ENCODE measurements around the gene TPCN1.
A peak's percentile ranks its signal among the peaks of the same experiment; 100 is the strongest.

The TPCN1 gene

DNA sequence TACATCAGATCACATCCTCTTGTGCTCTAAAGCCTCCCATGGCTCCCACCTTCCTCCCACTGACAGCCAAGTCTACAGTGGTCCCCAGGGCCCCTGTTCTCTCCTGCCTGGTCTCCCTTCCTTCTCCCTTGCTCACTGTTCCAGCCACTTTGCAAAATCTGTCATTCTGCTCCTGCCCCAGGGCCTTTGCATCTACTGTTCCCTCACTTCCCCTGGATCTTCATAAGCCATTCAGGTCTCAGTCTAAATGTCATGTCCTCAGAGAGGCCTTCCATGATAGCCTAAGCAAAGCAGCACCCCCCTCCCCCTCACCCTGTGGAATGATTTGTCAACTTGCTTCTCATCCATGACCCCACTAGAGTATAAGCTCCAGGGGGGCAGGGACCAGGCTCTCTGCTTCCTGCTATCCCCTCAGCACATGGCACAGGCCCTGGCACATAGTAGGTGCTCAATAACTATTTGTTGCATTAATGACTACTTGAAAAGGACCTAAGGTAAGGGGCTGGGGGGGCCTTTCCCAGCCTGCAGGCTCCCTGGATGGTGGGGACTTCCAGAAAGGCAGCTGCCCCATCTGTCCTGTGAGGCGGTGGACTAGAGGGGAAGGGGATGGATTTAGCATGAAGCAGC is 108.6 kb downstream of the TPCN1 start:
- H3K27ac ChIP-seq (ENCODE audit: extremely low read depth, low read depth, low read length), result no peak overlapping the region
- POLR2A ChIA-PET, result no interaction called here
- H3K4me3 ChIP-seq (ENCODE audit: low read depth, low read length), result no peak overlapping the region
- TF ChIP-seq ZNF623 (tag by site-specific recombination; IDR thresholded peaks at IDR 0.05) (peak; percentile 95), PRDM4 (tag by site-specific recombination; IDR thresholded peaks at IDR 0.05) (no peak), ZNF266 (tag by site-specific recombination; IDR thresholded peaks at IDR 0.05; ENCODE audit: low read depth) (no peak), ZNF785 (tag by site-specific recombination; IDR thresholded peaks at IDR 0.05) (no peak), ZNF629 (tag by site-specific recombination; IDR thresholded peaks at IDR 0.05) (no peak), SETDB1 (IDR thresholded peaks at IDR 0.05; ENCODE audit: insufficient read length, low read length) (no peak), YY2 (tag by site-specific recombination; IDR thresholded peaks at IDR 0.05) (no peak), SCRT2 (tag by site-specific recombination; IDR thresholded peaks at IDR 0.05) (no peak), ZNF501 (tag by site-specific recombination; IDR thresholded peaks at IDR 0.05) (no peak), ZSCAN18 (tag by site-specific recombination; IDR thresholded peaks at IDR 0.05) (no peak), ZNF16 (tag by site-specific recombination; IDR thresholded peaks at IDR 0.05; ENCODE audit: low read depth) (peak; percentile 74), KLF7 (tag by site-specific recombination; IDR thresholded peaks at IDR 0.05; ENCODE audit: borderline replicate concordance) (no peak), KLF1 (tag by site-specific recombination; IDR thresholded peaks at IDR 0.05) (no peak), ZNF76 (tag by site-specific recombination; IDR thresholded peaks at IDR 0.05; ENCODE audit: borderline replicate concordance, low read depth) (no peak), ZNF174 (tag by site-specific recombination; IDR thresholded peaks at IDR 0.05) (no peak)
- TF ChIP-seq, protein P1, sequence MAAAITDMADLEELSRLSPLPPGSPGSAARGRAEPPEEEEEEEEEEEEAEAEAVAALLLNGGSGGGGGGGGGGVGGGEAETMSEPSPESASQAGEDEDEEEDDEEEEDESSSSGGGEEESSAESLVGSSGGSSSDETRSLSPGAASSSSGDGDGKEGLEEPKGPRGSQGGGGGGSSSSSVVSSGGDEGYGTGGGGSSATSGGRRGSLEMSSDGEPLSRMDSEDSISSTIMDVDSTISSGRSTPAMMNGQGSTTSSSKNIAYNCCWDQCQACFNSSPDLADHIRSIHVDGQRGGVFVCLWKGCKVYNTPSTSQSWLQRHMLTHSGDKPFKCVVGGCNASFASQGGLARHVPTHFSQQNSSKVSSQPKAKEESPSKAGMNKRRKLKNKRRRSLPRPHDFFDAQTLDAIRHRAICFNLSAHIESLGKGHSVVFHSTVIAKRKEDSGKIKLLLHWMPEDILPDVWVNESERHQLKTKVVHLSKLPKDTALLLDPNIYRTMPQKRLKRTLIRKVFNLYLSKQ (tag by site-specific recombination; IDR thresholded peaks at IDR 0.05; ENCODE audit: borderline replicate concordance), result no peak
- TF ChIP-seq, protein P2, sequence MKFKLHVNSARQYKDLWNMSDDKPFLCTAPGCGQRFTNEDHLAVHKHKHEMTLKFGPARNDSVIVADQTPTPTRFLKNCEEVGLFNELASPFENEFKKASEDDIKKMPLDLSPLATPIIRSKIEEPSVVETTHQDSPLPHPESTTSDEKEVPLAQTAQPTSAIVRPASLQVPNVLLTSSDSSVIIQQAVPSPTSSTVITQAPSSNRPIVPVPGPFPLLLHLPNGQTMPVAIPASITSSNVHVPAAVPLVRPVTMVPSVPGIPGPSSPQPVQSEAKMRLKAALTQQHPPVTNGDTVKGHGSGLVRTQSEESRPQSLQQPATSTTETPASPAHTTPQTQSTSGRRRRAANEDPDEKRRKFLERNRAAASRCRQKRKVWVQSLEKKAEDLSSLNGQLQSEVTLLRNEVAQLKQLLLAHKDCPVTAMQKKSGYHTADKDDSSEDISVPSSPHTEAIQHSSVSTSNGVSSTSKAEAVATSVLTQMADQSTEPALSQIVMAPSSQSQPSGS (tag by site-specific recombination; IDR thresholded peaks at IDR 0.05; ENCODE audit: low read depth), result no peak
- TF ChIP-seq, protein P3, sequence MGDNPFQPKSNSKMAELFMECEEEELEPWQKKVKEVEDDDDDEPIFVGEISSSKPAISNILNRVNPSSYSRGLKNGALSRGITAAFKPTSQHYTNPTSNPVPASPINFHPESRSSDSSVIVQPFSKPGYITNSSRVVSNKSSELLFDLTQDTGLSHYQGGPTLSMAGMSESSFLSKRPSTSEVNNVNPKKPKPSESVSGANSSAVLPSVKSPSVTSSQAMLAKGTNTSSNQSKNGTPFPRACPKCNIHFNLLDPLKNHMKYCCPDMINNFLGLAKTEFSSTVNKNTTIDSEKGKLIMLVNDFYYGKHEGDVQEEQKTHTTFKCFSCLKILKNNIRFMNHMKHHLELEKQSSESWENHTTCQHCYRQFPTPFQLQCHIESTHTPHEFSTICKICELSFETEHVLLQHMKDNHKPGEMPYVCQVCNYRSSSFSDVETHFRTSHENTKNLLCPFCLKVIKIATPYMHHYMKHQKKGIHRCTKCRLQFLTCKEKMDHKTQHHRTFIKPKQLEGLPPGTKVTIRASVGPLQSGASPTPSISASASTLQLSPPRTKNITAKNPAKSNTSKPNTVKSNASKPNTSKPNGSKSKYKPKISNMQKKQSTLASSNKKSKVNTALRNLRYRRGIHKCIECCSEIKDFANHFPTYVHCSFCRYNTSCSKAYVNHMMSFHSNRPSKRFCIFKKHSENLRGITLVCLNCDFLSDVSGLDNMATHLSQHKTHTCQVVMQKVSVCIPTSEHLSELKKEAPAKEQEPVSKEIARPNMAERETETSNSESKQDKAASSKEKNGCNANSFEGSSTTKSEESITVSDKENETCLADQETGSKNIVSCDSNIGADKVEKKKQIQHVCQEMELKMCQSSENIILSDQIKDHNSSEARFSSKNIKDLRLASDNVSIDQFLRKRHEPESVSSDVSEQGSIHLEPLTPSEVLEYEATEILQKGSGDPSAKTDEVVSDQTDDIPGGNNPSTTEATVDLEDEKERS (tag by site-specific recombination; IDR thresholded peaks at IDR 0.05), result no peak
- H3K36me3 ChIP-seq (ENCODE audit: control insufficient read depth in 2 of 2, insufficient read depth in 1 of 2, low read length in 2 of 2), result peaks cover 0 to 23% of the 10 kb centered on the region in 2 experiments; a peak in 1 of 3 replicates
- no peaks in the 10 kb centered on the region for H3K4me1 ChIP-seq (ENCODE audit: control insufficient read depth, insufficient read depth, low read length)
- CTCF ChIA-PET, result interaction anchor here (1.4 kb wide), 1 partner anchor 17 kb away, joined by 7 read pairs; no protein-coding TSS in a partner anchor
- no peaks in the 10 kb centered on the region for H3K9me3 ChIP-seq (ENCODE audit: control insufficient read depth, insufficient read depth, low read depth, low read length)

Data from HEK293 (cell line).